Thyroid gland (tissue), 4 donors: Measurements from ENCODE around the gene SPATA1.

Source experiments
- POLR2A ChIP-seq, 2 donors: fragments of 450-650 bp; IDR thresholded peaks; one replicate each; pipeline ENCODE4 v1.6.1; 2017; ENCODE audit warnings: antibody characterized with exemption in 2 of 2, mild to moderate bottlenecking in 2 of 2, moderate library complexity in 1 of 2
- TF ChIP-seq, protein P1 (sequence below), 6 experiments: fragments of 200-600 bp in 3 of 6; fragments of 450-650 bp in 3 of 6; sonication (generic) in 3 of 6; IDR thresholded peaks; one replicate each; pipeline ENCODE4 v1.5.1; 2016 to 2019; ENCODE audit warnings: antibody characterized with exemption in 6 of 6, mild to moderate bottlenecking in 2 of 6, inconsistent platforms in 1 of 6, moderate library complexity in 1 of 6

DNA sequence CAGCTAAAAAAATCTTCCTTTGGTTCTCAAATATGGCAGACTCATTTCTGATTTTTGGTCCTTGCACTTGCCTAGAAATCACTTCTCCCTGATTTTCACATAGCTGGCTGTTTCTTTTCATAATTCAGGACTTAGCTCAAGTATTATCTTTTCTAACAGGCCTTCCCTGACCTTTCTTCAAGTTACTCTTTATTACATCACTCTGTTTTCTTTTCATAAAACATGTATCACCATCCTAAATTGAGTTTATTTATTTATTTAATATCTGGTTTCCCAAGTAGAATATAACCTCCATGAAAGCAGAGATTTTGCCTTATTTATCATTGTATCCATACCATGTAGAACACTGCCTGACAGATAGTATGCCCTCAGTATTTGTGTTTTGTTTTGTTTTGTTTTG is 18.4 kb downstream of the SPATA1 start:
- TF ChIP-seq, protein P1, sequence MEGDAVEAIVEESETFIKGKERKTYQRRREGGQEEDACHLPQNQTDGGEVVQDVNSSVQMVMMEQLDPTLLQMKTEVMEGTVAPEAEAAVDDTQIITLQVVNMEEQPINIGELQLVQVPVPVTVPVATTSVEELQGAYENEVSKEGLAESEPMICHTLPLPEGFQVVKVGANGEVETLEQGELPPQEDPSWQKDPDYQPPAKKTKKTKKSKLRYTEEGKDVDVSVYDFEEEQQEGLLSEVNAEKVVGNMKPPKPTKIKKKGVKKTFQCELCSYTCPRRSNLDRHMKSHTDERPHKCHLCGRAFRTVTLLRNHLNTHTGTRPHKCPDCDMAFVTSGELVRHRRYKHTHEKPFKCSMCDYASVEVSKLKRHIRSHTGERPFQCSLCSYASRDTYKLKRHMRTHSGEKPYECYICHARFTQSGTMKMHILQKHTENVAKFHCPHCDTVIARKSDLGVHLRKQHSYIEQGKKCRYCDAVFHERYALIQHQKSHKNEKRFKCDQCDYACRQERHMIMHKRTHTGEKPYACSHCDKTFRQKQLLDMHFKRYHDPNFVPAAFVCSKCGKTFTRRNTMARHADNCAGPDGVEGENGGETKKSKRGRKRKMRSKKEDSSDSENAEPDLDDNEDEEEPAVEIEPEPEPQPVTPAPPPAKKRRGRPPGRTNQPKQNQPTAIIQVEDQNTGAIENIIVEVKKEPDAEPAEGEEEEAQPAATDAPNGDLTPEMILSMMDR (IDR thresholded peaks at IDR 0.05): no peak
- no peak for TF ChIP-seq POLR2A (IDR thresholded peaks at IDR 0.05)
